Keratinocyte (primary cell): Measurements from ENCODE around the gene THOP1. TPM values are rescaled to one million over a fixed set of nuclear protein-coding genes. Genes with fewer than 3 reads are reported as not detected.

Experiments
- DNase-seq: peaks from one replicate; pipeline ENCODE4 v3.0.0-alpha.2; 2011; ENCODE audit warnings: low read depth, missing footprints, low spot score
- FAIRE-seq: peaks from 2 replicates; lab custom pipeline; 2011; peaks lifted over from hg19 to GRCh38; lab: Jason Lieb, UNC
- H2AFZ ChIP-seq: 2 replicates; pipeline ENCODE4 v1.6.0; 2012; ENCODE audit warnings: low read length, control low read depth, inconsistent platforms; ENCODE audit not compliant: control insufficient read depth
- H3K27ac ChIP-seq: 2 replicates; pipeline ENCODE4 v1.5.1; 2011; ENCODE audit warnings: low read length; ENCODE audit not compliant: control insufficient read depth, insufficient read depth
- H3K27me3 ChIP-seq: 3 replicates; pipeline ENCODE4 v1.6.0; 2011; ENCODE audit warnings: low read length; ENCODE audit not compliant: control insufficient read depth, insufficient read depth; ENCODE audit errors: extremely low read depth
- H3K36me3 ChIP-seq, 2 experiments: 2 replicates in 1 of 2; 3 replicates in 1 of 2; pipeline ENCODE4 v1.5.1; 2011; ENCODE audit warnings: low read length in 2 of 2, mild to moderate bottlenecking in 1 of 2; ENCODE audit not compliant: control insufficient read depth in 2 of 2, insufficient read depth in 2 of 2; ENCODE audit errors: extremely low read depth in 1 of 2
- H3K4me1 ChIP-seq: 3 replicates; pipeline ENCODE4 v1.5.1; 2011; ENCODE audit warnings: low read length; ENCODE audit not compliant: control insufficient read depth, insufficient read depth; ENCODE audit errors: extremely low read depth
- H3K4me2 ChIP-seq: 3 replicates; pipeline ENCODE4 v1.6.0; 2011; ENCODE audit warnings: low read depth, low read length; ENCODE audit not compliant: control insufficient read depth, insufficient read depth; ENCODE audit errors: extremely low read depth
- H3K4me3 ChIP-seq, 3 experiments: fragments of 200-600 bp in 1 of 3; sonication (generic) in 1 of 3; 2 replicates in 2 of 3; 3 replicates in 1 of 3; pipeline ENCODE4 v1.5.1; 2011 to 2016; ENCODE audit warnings: low read length in 3 of 3, mild to moderate bottlenecking in 3 of 3, control low read depth in 2 of 3, inconsistent platforms in 1 of 3, low read depth in 1 of 3, mixed read lengths in 1 of 3, mixed run types in 1 of 3, moderate library complexity in 1 of 3; ENCODE audit not compliant: control insufficient read depth in 2 of 3, insufficient read depth in 2 of 3; ENCODE audit errors: extremely low read depth in 1 of 3
- H3K79me2 ChIP-seq: 2 replicates; pipeline ENCODE4 v1.6.0; 2012; ENCODE audit warnings: low read length; ENCODE audit not compliant: control insufficient read depth, insufficient read depth
- H3K9ac ChIP-seq: 3 replicates; pipeline ENCODE4 v1.6.0; 2011; ENCODE audit warnings: low read length; ENCODE audit not compliant: control insufficient read depth, insufficient read depth; ENCODE audit errors: extremely low read depth
- H3K9me1 ChIP-seq: 3 replicates; pipeline ENCODE4 v1.6.0; 2011; ENCODE audit warnings: low read length; ENCODE audit not compliant: control insufficient read depth, insufficient read depth; ENCODE audit errors: extremely low read depth
- H3K9me3 ChIP-seq: 2 replicates; pipeline ENCODE4 v1.5.1; 2012; ENCODE audit warnings: low read depth, low read length; ENCODE audit not compliant: control insufficient read depth
- H4K20me1 ChIP-seq: 3 replicates; pipeline ENCODE4 v1.6.0; 2011; ENCODE audit warnings: low read length; ENCODE audit not compliant: control insufficient read depth, insufficient read depth; ENCODE audit errors: extremely low read depth
- CTCF ChIP-seq, 3 experiments: IDR thresholded peaks in 1 of 3; conservative IDR thresholded peaks in 1 of 3; optimal IDR thresholded peaks in 1 of 3; 2 replicates in 2 of 3; 3 replicates in 1 of 3; pipeline versions ENCODE3 to v1.5.1; 2011; ENCODE audit warnings: low read length in 3 of 3, mild to moderate bottlenecking in 3 of 3, moderate library complexity in 2 of 3, control low read depth in 1 of 3, inconsistent platforms in 1 of 3; ENCODE audit not compliant: insufficient read depth in 2 of 3; ENCODE audit errors: extremely low read depth in 1 of 3
- EZH2 ChIP-seq: IDR thresholded peaks from one replicate; pipeline ENCODE4 v1.6.1; 2012; ENCODE audit warnings: inconsistent platforms, mild to moderate bottlenecking, low read length, moderate library complexity
- dilution Hi-C: fragments of 300-500 bp; cut with MboI; formaldehyde crosslinking; loops from one replicate; pipeline ENCODE4 v1.7.0; 2020; ENCODE audit warnings: low sequenced_read_pairs; ENCODE audit not compliant: extremely low pct_ligation_motif_present
- polyA plus RNA-seq, 5 experiments: library from polyadenylated mRNA; depleted of rRNA in 3 of 5; stranded (reverse) in 3 of 5; stranded (forward) in 1 of 5; unstranded in 1 of 5; fragments of >200 nt; gene quantifications; 1 replicate in 1 of 5; 2 replicates in 3 of 5; 3 replicates in 1 of 5; pipeline versions ENCODE4 v1.2.1 to v1.2.3, GENCODE V29; 2011 to 2012; ENCODE audit warnings: missing spikeins in 2 of 5, low read depth in 1 of 5, low replicate concordance in 1 of 5

Gene THOP1
- polyA plus RNA-seq, 1 donor (not counting 4 experiments of a cell fraction or from before 2014, with no cell fraction given) = 69.9 TPM

GRCh38 chr19:2841855-2842574 is 56.7 kb downstream of the THOP1 start:
- peaks cover 15% of the 10 kb centered on the region for H3K79me2 ChIP-seq
- H4K20me1 ChIP-seq = no peaks in the 10 kb centered on the region
- H3K36me3 ChIP-seq = peaks cover 4% of the 10 kb centered on the region in 2 experiments
- H3K9ac ChIP-seq = peak overlapping the region; percentile 74
- H3K9me3 ChIP-seq = peaks cover 2% of the 10 kb centered on the region
- H3K9me1 ChIP-seq = no peaks in the 10 kb centered on the region
- DNase-seq (no peak), FAIRE-seq (no peak)
- peak overlapping the region; percentile 75 to 86 (median 77) for H3K4me3 ChIP-seq
- peak overlapping the region; percentile 49 for H2AFZ ChIP-seq
- dilution Hi-C loops = no loop called here
- H3K27ac ChIP-seq = no peak overlapping the region
- peaks cover 4% of the 10 kb centered on the region for H3K4me1 ChIP-seq
- TF ChIP-seq EZH2 (no peak), CTCF (optimal IDR thresholded peaks at IDR 0.05 in 1 of 3, IDR thresholded peaks at IDR 0.05 in 1 of 3, conservative IDR thresholded peaks at IDR 0.05 in 1 of 3; ENCODE audit: extremely low read depth in 1 of 3, insufficient read depth in 2 of 3, low read length in 3 of 3) (no peak)
- H3K4me2 ChIP-seq = peak overlapping the region; percentile 97
- no peaks in the 10 kb centered on the region for H3K27me3 ChIP-seq

GRCh38 chr19:2845107-2845506 is 59.8 kb downstream of the THOP1 start:
- Histone ChIP-seq H3K9me3 (peaks cover 2% of the 10 kb centered on the region), H3K36me3 (peaks cover 4 to 6% of the 10 kb centered on the region in 2 experiments), H3K4me3 (no peak overlapping the region), H3K79me2 (peaks cover 17% of the 10 kb centered on the region), H3K27me3 (no peaks in the 10 kb centered on the region), H2AFZ (no peak overlapping the region), H3K9ac (no peak overlapping the region), H3K9me1 (no peaks in the 10 kb centered on the region), H3K4me2 (no peak overlapping the region), H3K4me1 (peaks cover 4% of the 10 kb centered on the region), H3K27ac (no peak overlapping the region), H4K20me1 (no peaks in the 10 kb centered on the region)
- FAIRE-seq (no peak), DNase-seq (no peak)
- no peak for TF ChIP-seq EZH2
- TF ChIP-seq CTCF (optimal IDR thresholded peaks at IDR 0.05 in 1 of 3, IDR thresholded peaks at IDR 0.05 in 1 of 3, conservative IDR thresholded peaks at IDR 0.05 in 1 of 3; ENCODE audit: extremely low read depth in 1 of 3, insufficient read depth in 2 of 3, low read length in 3 of 3) = no peak
- dilution Hi-C loops = no loop called here
